HEK293 (cell line): ENCODE measurements around the gene TOM1L2.

Source experiments
- BCL11A ChIP-seq: fragments of 450-650 bp; formaldehyde crosslinking; IDR thresholded peaks from 2 replicates; pipeline ENCODE4 v1.5.1; 2016; ENCODE audit warnings: low read depth, missing biosample characterization, missing genetic modification characterization
- BCL11B ChIP-seq: fragments of 450-650 bp; formaldehyde crosslinking; IDR thresholded peaks from 2 replicates; pipeline ENCODE4 v1.5.1; 2016; ENCODE audit warnings: low read depth, missing biosample characterization, missing genetic modification characterization
- FEZF1 ChIP-seq: fragments of 450-650 bp; formaldehyde crosslinking; IDR thresholded peaks from 2 replicates; pipeline ENCODE4 v1.5.1; 2016; ENCODE audit warnings: missing biosample characterization, missing genetic modification characterization
- GLIS2 ChIP-seq: fragments of 450-650 bp; formaldehyde crosslinking; IDR thresholded peaks from 2 replicates; pipeline ENCODE4 v1.5.1; 2016; ENCODE audit warnings: missing biosample characterization, missing genetic modification characterization
- KLF1 ChIP-seq: fragments of 450-650 bp; formaldehyde crosslinking; IDR thresholded peaks from 2 replicates; pipeline ENCODE4 v1.5.1; 2016; ENCODE audit warnings: missing biosample characterization, missing genetic modification characterization
- MEIS1 ChIP-seq: sonication (generic); formaldehyde crosslinking; IDR thresholded peaks from 2 replicates; pipeline ENCODE4 v1.8.1; 2022; ENCODE audit warnings: missing genetic modification reagents, mild to moderate bottlenecking, borderline replicate concordance
- MZF1 ChIP-seq: fragments of 450-650 bp; formaldehyde crosslinking; IDR thresholded peaks from 2 replicates; pipeline ENCODE4 v1.5.1; 2017; ENCODE audit warnings: missing biosample characterization, missing genetic modification characterization, borderline replicate concordance
- OSR2 ChIP-seq: fragments of 450-650 bp; formaldehyde crosslinking; IDR thresholded peaks from 2 replicates; pipeline ENCODE4 v1.5.1; 2016; ENCODE audit warnings: missing biosample characterization, missing genetic modification characterization
- SCRT2 ChIP-seq: fragments of 450-650 bp; formaldehyde crosslinking; IDR thresholded peaks from 2 replicates; pipeline ENCODE4 v1.5.1; 2016; ENCODE audit warnings: missing biosample characterization, missing genetic modification characterization
- YY2 ChIP-seq: fragments of 450-650 bp; formaldehyde crosslinking; IDR thresholded peaks from 2 replicates; pipeline ENCODE4 v1.5.1; 2016; ENCODE audit warnings: missing biosample characterization, missing genetic modification characterization
- ZEB2 ChIP-seq: fragments of 450-650 bp; formaldehyde crosslinking; IDR thresholded peaks from 2 replicates; pipeline ENCODE4 v1.5.1; 2016; ENCODE audit warnings: missing biosample characterization, missing genetic modification characterization
- ZFP69B ChIP-seq: fragments of 450-650 bp; formaldehyde crosslinking; IDR thresholded peaks from 2 replicates; pipeline ENCODE4 v1.5.1; 2016; ENCODE audit warnings: missing biosample characterization, missing genetic modification characterization
- ZNF175 ChIP-seq: fragments of 450-650 bp; formaldehyde crosslinking; IDR thresholded peaks from 2 replicates; pipeline ENCODE4 v1.5.1; 2016; ENCODE audit warnings: missing biosample characterization, missing genetic modification characterization
- ZNF211 ChIP-seq: fragments of 450-650 bp; formaldehyde crosslinking; IDR thresholded peaks from 2 replicates; pipeline ENCODE4 v1.5.1; 2016; ENCODE audit warnings: low read depth, missing biosample characterization, missing genetic modification characterization
- ZNF221 ChIP-seq: fragments of 450-650 bp; formaldehyde crosslinking; IDR thresholded peaks from 2 replicates; pipeline ENCODE4 v1.5.1; 2017; ENCODE audit warnings: missing biosample characterization, missing genetic modification characterization, borderline replicate concordance
- ZNF324 ChIP-seq: fragments of 450-650 bp; formaldehyde crosslinking; IDR thresholded peaks from 2 replicates; pipeline ENCODE4 v1.5.1; 2016; ENCODE audit warnings: missing biosample characterization, missing genetic modification characterization
- ZNF350 ChIP-seq: fragments of 450-650 bp; formaldehyde crosslinking; IDR thresholded peaks from 2 replicates; pipeline ENCODE4 v1.5.0; 2017; ENCODE audit warnings: missing biosample characterization, mild to moderate bottlenecking, missing genetic modification characterization
- ZNF433 ChIP-seq: fragments of 450-650 bp; formaldehyde crosslinking; IDR thresholded peaks from 2 replicates; pipeline ENCODE4 v1.5.1; 2016; ENCODE audit warnings: missing biosample characterization, missing genetic modification characterization, low read depth
- ZNF473 ChIP-seq: fragments of 450-650 bp; formaldehyde crosslinking; IDR thresholded peaks from 2 replicates; pipeline ENCODE4 v1.5.1; 2017; ENCODE audit warnings: missing biosample characterization, missing genetic modification characterization
- ZNF501 ChIP-seq: fragments of 450-650 bp; formaldehyde crosslinking; IDR thresholded peaks from 2 replicates; pipeline ENCODE4 v1.5.1; 2016; ENCODE audit warnings: missing biosample characterization, missing genetic modification characterization
- ZNF558 ChIP-seq: fragments of 450-650 bp; formaldehyde crosslinking; IDR thresholded peaks from 2 replicates; pipeline ENCODE4 v1.5.1; 2016; ENCODE audit warnings: missing biosample characterization, missing genetic modification characterization
- ZNF561 ChIP-seq: fragments of 450-650 bp; IDR thresholded peaks from 2 replicates; pipeline ENCODE4 v1.5.1; 2018; ENCODE audit warnings: missing biosample characterization, missing genetic modification characterization, borderline replicate concordance
- ZNF624 ChIP-seq: fragments of 450-650 bp; formaldehyde crosslinking; IDR thresholded peaks from 2 replicates; pipeline ENCODE4 v1.5.1; 2017; ENCODE audit warnings: missing biosample characterization, missing genetic modification characterization
- ZNF792 ChIP-seq: fragments of 450-650 bp; formaldehyde crosslinking; IDR thresholded peaks from 2 replicates; pipeline ENCODE4 v1.5.1; 2016; ENCODE audit warnings: missing biosample characterization, missing genetic modification characterization
- ZSCAN16 ChIP-seq: fragments of 450-650 bp; formaldehyde crosslinking; IDR thresholded peaks from 2 replicates; pipeline ENCODE4 v1.5.1; 2016; ENCODE audit warnings: missing biosample characterization, missing genetic modification characterization
- TF ChIP-seq, protein P1 (sequence below): fragments of 450-650 bp; formaldehyde crosslinking; IDR thresholded peaks from 2 replicates; pipeline ENCODE4 v1.5.1; 2016; ENCODE audit warnings: missing biosample characterization, missing genetic modification characterization
- TF ChIP-seq, protein P2 (sequence below): fragments of 450-650 bp; formaldehyde crosslinking; IDR thresholded peaks from 2 replicates; pipeline ENCODE4 v1.5.1; 2016; ENCODE audit warnings: missing biosample characterization, missing genetic modification characterization, low read depth
- TF ChIP-seq, protein P3 (sequence below): fragments of 450-650 bp; formaldehyde crosslinking; IDR thresholded peaks from 2 replicates; pipeline ENCODE4 v1.5.1; 2016; ENCODE audit warnings: missing biosample characterization, missing genetic modification characterization
- TF ChIP-seq, protein P4 (sequence below): fragments of 450-650 bp; formaldehyde crosslinking; IDR thresholded peaks from 2 replicates; pipeline ENCODE4 v1.5.1; 2017; ENCODE audit warnings: missing biosample characterization, mild to moderate bottlenecking, missing genetic modification characterization, moderate library complexity
- TF ChIP-seq, protein P5 (sequence below): fragments of 450-650 bp; formaldehyde crosslinking; IDR thresholded peaks from 2 replicates; pipeline ENCODE4 v1.5.1; 2016; ENCODE audit warnings: missing biosample characterization, missing genetic modification characterization

Gene TOM1L2

DNA sequence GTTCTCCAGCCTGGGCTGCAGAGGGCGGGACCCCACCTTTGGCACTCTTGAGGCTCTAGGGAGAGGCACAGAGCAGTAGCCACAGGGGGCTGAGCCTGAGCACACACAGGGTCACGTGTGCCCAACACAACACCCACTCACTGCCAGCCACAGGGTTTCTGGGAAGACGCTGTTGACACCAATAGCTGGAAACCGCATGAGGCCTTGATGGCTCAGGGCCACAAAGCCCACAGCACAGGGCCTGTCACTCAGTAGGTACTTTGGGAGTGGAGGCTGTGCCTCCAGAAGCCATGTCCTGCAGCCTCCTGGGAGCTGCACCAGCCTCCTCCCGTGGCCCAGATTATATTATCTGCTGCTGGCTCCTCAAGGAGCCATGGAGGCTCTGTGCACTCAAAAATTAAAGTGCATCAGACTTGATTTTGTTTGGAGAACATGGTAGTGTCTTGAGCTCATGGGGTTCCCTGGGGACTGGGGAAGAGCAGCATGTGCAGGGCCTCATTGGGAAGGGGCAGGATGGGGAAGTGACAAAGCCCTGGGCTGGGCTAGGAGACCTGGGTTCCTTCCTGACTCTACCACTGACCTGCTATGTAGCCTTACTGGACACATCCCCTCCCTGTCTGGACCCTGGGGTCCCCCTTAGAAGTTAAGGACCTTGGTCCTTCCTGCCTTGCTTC, 122.9 kb downstream of the TOM1L2 start (continued):
- peak; percentile 93 for TF ChIP-seq ZSCAN16 (tag by site-specific recombination)
- TF ChIP-seq ZNF211, result no peak
- 0 out of 2 replicates have a peak, but pooled peaks have one; percentile 37 for TF ChIP-seq ZFP69B (tag by site-specific recombination)
- no peak for TF ChIP-seq YY2 (tag by site-specific recombination)
- TF ChIP-seq ZNF501 (tag by site-specific recombination), result peak; percentile 62; the same call in 1 of the 2 replicates
- no peak for TF ChIP-seq ZNF624 (tag by site-specific recombination)
- TF ChIP-seq ZNF473 (tag by site-specific recombination), result no peak
- TF ChIP-seq BCL11A (tag by site-specific recombination), result peak; percentile 67; the same call in 1 of the 2 replicates
- TF ChIP-seq, protein P1, sequence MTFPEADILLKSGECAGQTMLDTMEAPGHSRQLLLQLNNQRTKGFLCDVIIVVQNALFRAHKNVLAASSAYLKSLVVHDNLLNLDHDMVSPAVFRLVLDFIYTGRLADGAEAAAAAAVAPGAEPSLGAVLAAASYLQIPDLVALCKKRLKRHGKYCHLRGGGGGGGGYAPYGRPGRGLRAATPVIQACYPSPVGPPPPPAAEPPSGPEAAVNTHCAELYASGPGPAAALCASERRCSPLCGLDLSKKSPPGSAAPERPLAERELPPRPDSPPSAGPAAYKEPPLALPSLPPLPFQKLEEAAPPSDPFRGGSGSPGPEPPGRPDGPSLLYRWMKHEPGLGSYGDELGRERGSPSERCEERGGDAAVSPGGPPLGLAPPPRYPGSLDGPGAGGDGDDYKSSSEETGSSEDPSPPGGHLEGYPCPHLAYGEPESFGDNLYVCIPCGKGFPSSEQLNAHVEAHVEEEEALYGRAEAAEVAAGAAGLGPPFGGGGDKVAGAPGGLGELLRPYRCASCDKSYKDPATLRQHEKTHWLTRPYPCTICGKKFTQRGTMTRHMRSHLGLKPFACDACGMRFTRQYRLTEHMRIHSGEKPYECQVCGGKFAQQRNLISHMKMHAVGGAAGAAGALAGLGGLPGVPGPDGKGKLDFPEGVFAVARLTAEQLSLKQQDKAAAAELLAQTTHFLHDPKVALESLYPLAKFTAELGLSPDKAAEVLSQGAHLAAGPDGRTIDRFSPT (tag by site-specific recombination), result 0 out of 2 replicates have a peak, but pooled peaks have one; percentile 42
- peak; percentile 32; the same call in 1 of the 2 replicates for TF ChIP-seq ZEB2 (tag by site-specific recombination)
- TF ChIP-seq, protein P2, sequence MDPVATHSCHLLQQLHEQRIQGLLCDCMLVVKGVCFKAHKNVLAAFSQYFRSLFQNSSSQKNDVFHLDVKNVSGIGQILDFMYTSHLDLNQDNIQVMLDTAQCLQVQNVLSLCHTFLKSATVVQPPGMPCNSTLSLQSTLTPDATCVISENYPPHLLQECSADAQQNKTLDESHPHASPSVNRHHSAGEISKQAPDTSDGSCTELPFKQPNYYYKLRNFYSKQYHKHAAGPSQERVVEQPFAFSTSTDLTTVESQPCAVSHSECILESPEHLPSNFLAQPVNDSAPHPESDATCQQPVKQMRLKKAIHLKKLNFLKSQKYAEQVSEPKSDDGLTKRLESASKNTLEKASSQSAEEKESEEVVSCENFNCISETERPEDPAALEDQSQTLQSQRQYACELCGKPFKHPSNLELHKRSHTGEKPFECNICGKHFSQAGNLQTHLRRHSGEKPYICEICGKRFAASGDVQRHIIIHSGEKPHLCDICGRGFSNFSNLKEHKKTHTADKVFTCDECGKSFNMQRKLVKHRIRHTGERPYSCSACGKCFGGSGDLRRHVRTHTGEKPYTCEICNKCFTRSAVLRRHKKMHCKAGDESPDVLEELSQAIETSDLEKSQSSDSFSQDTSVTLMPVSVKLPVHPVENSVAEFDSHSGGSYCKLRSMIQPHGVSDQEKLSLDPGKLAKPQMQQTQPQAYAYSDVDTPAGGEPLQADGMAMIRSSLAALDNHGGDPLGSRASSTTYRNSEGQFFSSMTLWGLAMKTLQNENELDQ (tag by site-specific recombination), result no peak
- TF ChIP-seq, protein P3, sequence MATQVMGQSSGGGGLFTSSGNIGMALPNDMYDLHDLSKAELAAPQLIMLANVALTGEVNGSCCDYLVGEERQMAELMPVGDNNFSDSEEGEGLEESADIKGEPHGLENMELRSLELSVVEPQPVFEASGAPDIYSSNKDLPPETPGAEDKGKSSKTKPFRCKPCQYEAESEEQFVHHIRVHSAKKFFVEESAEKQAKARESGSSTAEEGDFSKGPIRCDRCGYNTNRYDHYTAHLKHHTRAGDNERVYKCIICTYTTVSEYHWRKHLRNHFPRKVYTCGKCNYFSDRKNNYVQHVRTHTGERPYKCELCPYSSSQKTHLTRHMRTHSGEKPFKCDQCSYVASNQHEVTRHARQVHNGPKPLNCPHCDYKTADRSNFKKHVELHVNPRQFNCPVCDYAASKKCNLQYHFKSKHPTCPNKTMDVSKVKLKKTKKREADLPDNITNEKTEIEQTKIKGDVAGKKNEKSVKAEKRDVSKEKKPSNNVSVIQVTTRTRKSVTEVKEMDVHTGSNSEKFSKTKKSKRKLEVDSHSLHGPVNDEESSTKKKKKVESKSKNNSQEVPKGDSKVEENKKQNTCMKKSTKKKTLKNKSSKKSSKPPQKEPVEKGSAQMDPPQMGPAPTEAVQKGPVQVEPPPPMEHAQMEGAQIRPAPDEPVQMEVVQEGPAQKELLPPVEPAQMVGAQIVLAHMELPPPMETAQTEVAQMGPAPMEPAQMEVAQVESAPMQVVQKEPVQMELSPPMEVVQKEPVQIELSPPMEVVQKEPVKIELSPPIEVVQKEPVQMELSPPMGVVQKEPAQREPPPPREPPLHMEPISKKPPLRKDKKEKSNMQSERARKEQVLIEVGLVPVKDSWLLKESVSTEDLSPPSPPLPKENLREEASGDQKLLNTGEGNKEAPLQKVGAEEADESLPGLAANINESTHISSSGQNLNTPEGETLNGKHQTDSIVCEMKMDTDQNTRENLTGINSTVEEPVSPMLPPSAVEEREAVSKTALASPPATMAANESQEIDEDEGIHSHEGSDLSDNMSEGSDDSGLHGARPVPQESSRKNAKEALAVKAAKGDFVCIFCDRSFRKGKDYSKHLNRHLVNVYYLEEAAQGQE (tag by site-specific recombination), result no peak
- TF ChIP-seq SCRT2 (tag by site-specific recombination), result peak; percentile 70
- TF ChIP-seq, protein P4, sequence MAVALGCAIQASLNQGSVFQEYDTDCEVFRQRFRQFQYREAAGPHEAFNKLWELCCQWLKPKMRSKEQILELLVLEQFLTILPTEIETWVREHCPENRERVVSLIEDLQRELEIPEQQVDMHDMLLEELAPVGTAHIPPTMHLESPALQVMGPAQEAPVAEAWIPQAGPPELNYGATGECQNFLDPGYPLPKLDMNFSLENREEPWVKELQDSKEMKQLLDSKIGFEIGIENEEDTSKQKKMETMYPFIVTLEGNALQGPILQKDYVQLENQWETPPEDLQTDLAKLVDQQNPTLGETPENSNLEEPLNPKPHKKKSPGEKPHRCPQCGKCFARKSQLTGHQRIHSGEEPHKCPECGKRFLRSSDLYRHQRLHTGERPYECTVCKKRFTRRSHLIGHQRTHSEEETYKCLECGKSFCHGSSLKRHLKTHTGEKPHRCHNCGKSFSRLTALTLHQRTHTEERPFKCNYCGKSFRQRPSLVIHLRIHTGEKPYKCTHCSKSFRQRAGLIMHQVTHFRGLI (tag by site-specific recombination), result peak; percentile 24; the same call in 1 of the 2 replicates
- no peak for TF ChIP-seq FEZF1 (tag by site-specific recombination)
- no peak for TF ChIP-seq ZNF175 (tag by site-specific recombination)
- no peak for TF ChIP-seq MZF1 (tag by site-specific recombination)
- no peak for TF ChIP-seq MEIS1
- TF ChIP-seq ZNF792 (tag by site-specific recombination), result no peak
- TF ChIP-seq, protein P5, sequence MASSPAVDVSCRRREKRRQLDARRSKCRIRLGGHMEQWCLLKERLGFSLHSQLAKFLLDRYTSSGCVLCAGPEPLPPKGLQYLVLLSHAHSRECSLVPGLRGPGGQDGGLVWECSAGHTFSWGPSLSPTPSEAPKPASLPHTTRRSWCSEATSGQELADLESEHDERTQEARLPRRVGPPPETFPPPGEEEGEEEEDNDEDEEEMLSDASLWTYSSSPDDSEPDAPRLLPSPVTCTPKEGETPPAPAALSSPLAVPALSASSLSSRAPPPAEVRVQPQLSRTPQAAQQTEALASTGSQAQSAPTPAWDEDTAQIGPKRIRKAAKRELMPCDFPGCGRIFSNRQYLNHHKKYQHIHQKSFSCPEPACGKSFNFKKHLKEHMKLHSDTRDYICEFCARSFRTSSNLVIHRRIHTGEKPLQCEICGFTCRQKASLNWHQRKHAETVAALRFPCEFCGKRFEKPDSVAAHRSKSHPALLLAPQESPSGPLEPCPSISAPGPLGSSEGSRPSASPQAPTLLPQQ, result no peak
- peak; percentile 65; the same call in 1 of the 2 replicates for TF ChIP-seq KLF1 (tag by site-specific recombination)
- TF ChIP-seq OSR2 (tag by site-specific recombination), result peak; percentile 93
- TF ChIP-seq ZNF561 (tag by site-specific recombination), result 0 out of 2 replicates have a peak, but pooled peaks have one; percentile 61
- 0 out of 2 replicates have a peak, but pooled peaks have one; percentile 16 for TF ChIP-seq BCL11B (tag by site-specific recombination)
- no peak for TF ChIP-seq ZNF558 (tag by site-specific recombination)
- peak; percentile 86 for TF ChIP-seq GLIS2 (tag by site-specific recombination)
- no peak for TF ChIP-seq ZNF221 (tag by site-specific recombination)
- no peak for TF ChIP-seq ZNF433 (tag by site-specific recombination)
- TF ChIP-seq ZNF350 (tag by site-specific recombination), result no peak
- TF ChIP-seq ZNF324 (tag by site-specific recombination), result peak; percentile 60; the same call in 1 of the 2 replicates
